HG03432 (cell line): ENCODE measurements around the gene GAPVD1.
"Not testable (repeated sequence)": the region's sequence is repeated elsewhere in the genome, so short reads cannot be mapped to it uniquely, and the experiment has no call there.

ENCODE experiments used
- ATAC-seq: cut with Tn5 transposase; IDR thresholded peaks from one replicate; pipeline ENCODE4 v1.9.1; 2021; ENCODE audit warnings: mild to moderate bottlenecking, moderate library complexity; ENCODE audit not compliant: unreplicated experiment

The GAPVD1 gene

GRCh38 chr9:125243792-125244260, 17.8 kb upstream of the GAPVD1 start:
- no peak for ATAC-seq

- no peak for ATAC-seq
These were observed 15.4 kb upstream of the GAPVD1 start for GRCh38 chr9:125246261-125246667.

- ATAC-seq, result no peak
These were observed 7.4 kb upstream of the GAPVD1 start for GRCh38 chr9:125254231-125254630.

GRCh38 chr9:125255781-125256391, 5.7 kb upstream of the GAPVD1 start:
- ATAC-seq, result no peak

GRCh38 chr9:125258160-125258785, 3.4 kb upstream of the GAPVD1 start:
- ATAC-seq, result no peak

GRCh38 chr9:125258832-125259534, 2.6 kb upstream of the GAPVD1 start:
- no peak for ATAC-seq

GRCh38 chr9:125260561-125260960, 1.1 kb upstream of the GAPVD1 start:
- ATAC-seq, result no peak

GRCh38 chr9:125262294-125262991, 817 bp downstream of the GAPVD1 start:
- ATAC-seq, result no peak

GRCh38 chr9:125264068-125264467, 2.4 kb downstream of the GAPVD1 start:
- not testable (repeated sequence) for ATAC-seq

- no peak for ATAC-seq
These were observed 6.9 kb downstream of the GAPVD1 start for GRCh38 chr9:125268394-125269013.

GRCh38 chr9:125269014-125269397, 7.4 kb downstream of the GAPVD1 start:
- no peak for ATAC-seq

GRCh38 chr9:125271081-125271480, 9.5 kb downstream of the GAPVD1 start:
- no peak for ATAC-seq

- no peak for ATAC-seq
These were observed 11.1 kb downstream of the GAPVD1 start for GRCh38 chr9:125272697-125273096.

- ATAC-seq, result no peak
These were observed 15.1 kb downstream of the GAPVD1 start for GRCh38 chr9:125276771-125277170.

- no peak for ATAC-seq
These were observed 15.8 kb downstream of the GAPVD1 start for GRCh38 chr9:125277411-125277810.

- no peak for ATAC-seq
These were observed 19.3 kb downstream of the GAPVD1 start for GRCh38 chr9:125280945-125281344.

- ATAC-seq, result no peak
These were observed 23.2 kb downstream of the GAPVD1 start for GRCh38 chr9:125284855-125285254.

GRCh38 chr9:125286935-125287433, 25.4 kb downstream of the GAPVD1 start:
- ATAC-seq, result not testable (repeated sequence)

- ATAC-seq, result no peak
These were observed 31.5 kb downstream of the GAPVD1 start for GRCh38 chr9:125293134-125293533.

GRCh38 chr9:125295657-125296056, 34.0 kb downstream of the GAPVD1 start:
- ATAC-seq, result no peak

- ATAC-seq, result no peak
These were observed 35.3 kb downstream of the GAPVD1 start for GRCh38 chr9:125296843-125297372.
